ENCODE measurements around the gene SIDT2. TPM values are rescaled to one million over a fixed set of nuclear protein-coding genes. Genes with fewer than 3 reads are reported as not detected.

SIDT2 gene
- total and polyA plus RNA-seq, 2 donors (not counting 3 experiments of a cell fraction or from before 2014, with no cell fraction given): 28.7 to 34.5 TPM

DNA sequence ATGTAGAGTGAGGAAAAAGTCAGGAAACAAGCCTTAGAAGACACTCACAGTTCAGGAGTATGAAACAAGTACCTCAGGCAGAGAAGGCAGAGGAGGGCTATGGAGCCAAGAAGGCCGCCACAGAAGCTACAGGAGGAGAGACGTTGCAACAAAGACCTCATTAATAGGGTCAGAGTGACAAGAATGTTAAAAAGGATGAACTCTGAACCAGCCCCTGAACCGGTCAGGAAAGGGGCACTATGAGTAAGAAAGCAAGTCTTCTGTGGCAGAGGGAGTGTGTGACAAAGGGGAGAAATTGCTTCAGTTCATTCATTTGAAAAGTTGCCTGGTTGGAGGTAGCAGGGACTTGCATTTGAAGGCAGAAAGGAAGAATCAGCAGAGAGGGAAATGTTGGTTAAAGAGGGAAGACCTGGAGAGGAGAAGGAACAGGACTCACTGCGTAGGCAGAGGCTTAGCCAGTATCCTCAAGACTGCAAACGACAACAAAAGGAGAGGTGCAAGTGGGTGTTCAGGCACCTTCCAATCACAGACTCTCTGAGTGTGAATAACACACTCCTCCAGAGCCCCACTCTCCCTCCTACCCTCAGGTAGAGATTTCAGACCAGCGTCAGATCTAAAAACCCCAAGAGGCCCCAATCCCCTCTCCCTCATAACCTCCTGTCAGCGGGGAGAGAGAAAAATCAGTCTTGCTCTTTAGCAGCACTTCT lies 36.0 kb downstream of the SIDT2 start:
- no peak overlapping the region for H2AFZ ChIP-seq (ENCODE audit: low read depth, low read length)
- no peak overlapping the region for H3K4me3 ChIP-seq (replicated peaks in 1 of 3; ENCODE audit: insufficient read depth in 1 of 3, low read depth in 1 of 3, low read length in 3 of 3)
- no peaks in the 10 kb centered on the region for H4K20me1 ChIP-seq (replicated peaks; ENCODE audit: control insufficient read depth, extremely low read depth, insufficient read depth, low read length)
- H3K4me2 ChIP-seq (ENCODE audit: insufficient read depth, low read length): no peak overlapping the region
- dilution Hi-C loops (cut with MboI; ENCODE audit: extremely low pct_ligation_motif_present, low sequenced_read_pairs) (no loop called here), intact Hi-C loops (cut with micrococcal nuclease) (no loop called here)
- POLR2A ChIA-PET: no interaction called here
- H3K4me1 ChIP-seq (ENCODE audit: control insufficient read depth, extremely low read depth, insufficient read depth, low read length): peaks cover 11% of the 10 kb centered on the region
- no peak overlapping the region for H3K27ac ChIP-seq (ENCODE audit: insufficient read depth, low read depth, low read length)
- CTCF ChIA-PET: interaction anchor here (1.5 to 3.7 kb wide), 2 partner anchors 12 to 34 kb away, joined by 4 to 17 read pairs; no protein-coding TSS in a partner anchor
- TF ChIP-seq MYC (IDR thresholded peaks at IDR 0.05; ENCODE audit: low read depth, low read length): no peak
- no peak for TF ChIP-seq FOS (IDR thresholded peaks at IDR 0.05; ENCODE audit: borderline replicate concordance, insufficient read depth, low read length)
- TF ChIP-seq CTCF (IDR thresholded peaks at IDR 0.05; ENCODE audit: extremely low read depth in 1 of 2, insufficient read depth in 1 of 2, low read depth in 1 of 2, low read length in 2 of 2): no peak
- no peak for TF ChIP-seq EZH2 (IDR thresholded peaks at IDR 0.05; ENCODE audit: borderline replicate concordance, low read depth, low read length, severe bottlenecking)
- no peak for TF ChIP-seq JUN (IDR thresholded peaks at IDR 0.05; ENCODE audit: borderline replicate concordance, insufficient read depth, insufficient read length, low read depth)
- TF ChIP-seq POLR2A (IDR thresholded peaks at IDR 0.05; ENCODE audit: low read depth, low read length): no peak
- no peak for TF ChIP-seq MAX (IDR thresholded peaks at IDR 0.05; ENCODE audit: insufficient read depth, insufficient read length)
- no peak for TF ChIP-seq POLR2AphosphoS5 (IDR thresholded peaks at IDR 0.05; ENCODE audit: insufficient read depth, low read depth, low read length)
- TF ChIP-seq GATA2 (IDR thresholded peaks at IDR 0.05; ENCODE audit: insufficient read depth, insufficient read length, low read depth, low read length): no peak
- no peaks in the 10 kb centered on the region for H3K9me1 ChIP-seq (replicated peaks; ENCODE audit: control insufficient read depth, extremely low read depth, insufficient read depth, low read length)
- H3K36me3 ChIP-seq (ENCODE audit: control insufficient read depth in 2 of 2, extremely low read depth in 1 of 2, insufficient read depth in 2 of 2, low read length in 2 of 2): peaks cover 2 to 17% of the 10 kb centered on the region in 2 experiments
- no peaks in the 10 kb centered on the region for H3K9me3 ChIP-seq (replicated peaks; ENCODE audit: control insufficient read depth, insufficient read depth, low read length)
- DNase-seq (ENCODE audit: low read depth, low spot score): no peak
- BruUV-seq (replicated peaks): no TSS peak
- no peaks in the 10 kb centered on the region for H3K79me2 ChIP-seq (ENCODE audit: control insufficient read depth, insufficient read depth, low read length)
- H3K9ac ChIP-seq (replicated peaks; ENCODE audit: extremely low read depth, insufficient read depth, low read length): no peak overlapping the region
- H3K27me3 ChIP-seq (ENCODE audit: control insufficient read depth in 2 of 2, insufficient read depth in 2 of 2, low read length in 2 of 2): no peaks in the 10 kb centered on the region
- FAIRE-seq: no peak

Measured in endothelial cell of umbilical vein (primary cell).